Endodermal cell (in vitro differentiated cells): ENCODE data around the gene GPR142. TPM values are rescaled to one million over a fixed set of nuclear protein-coding genes. Genes with fewer than 3 reads are reported as not detected.
A peak's percentile ranks its signal among the peaks of the same experiment; 100 is the strongest.

Experiments
- DNase-seq: peaks from one replicate; pipeline ENCODE4 v3.0.0-alpha.2; 2017
- H3K27ac ChIP-seq: 2 replicates; pipeline ENCODE4 v1.5.1; 2013; ENCODE audit warnings: mild to moderate bottlenecking, low read depth, low read length, moderate library complexity
- H3K27me3 ChIP-seq: 2 replicates; pipeline ENCODE4 v1.6.1; 2013; ENCODE audit warnings: mild to moderate bottlenecking, low read length, moderate library complexity; ENCODE audit not compliant: insufficient read depth, control insufficient read depth, poor library complexity, severe bottlenecking
- H3K36me3 ChIP-seq: 2 replicates; pipeline ENCODE4 v1.7.0; 2013; ENCODE audit warnings: mild to moderate bottlenecking, low read length, moderate library complexity; ENCODE audit not compliant: control insufficient read depth, insufficient read depth
- H3K4me1 ChIP-seq: one replicate; pipeline ENCODE4 v1.7.0; 2013; ENCODE audit warnings: low read length; ENCODE audit not compliant: control insufficient read depth, insufficient read depth
- H3K4me3 ChIP-seq: 2 replicates; pipeline ENCODE4 v1.5.1; 2013; ENCODE audit warnings: mild to moderate bottlenecking, low read length, moderate library complexity
- H3K9ac ChIP-seq: 2 replicates; pipeline ENCODE4 v1.6.1; 2013; ENCODE audit warnings: mild to moderate bottlenecking, low read length, moderate library complexity; ENCODE audit not compliant: poor library complexity, severe bottlenecking; ENCODE audit errors: extremely low read depth
- H3K9me3 ChIP-seq: 2 replicates; pipeline ENCODE4 v1.6.1; 2013; ENCODE audit warnings: mild to moderate bottlenecking, low read length, moderate library complexity; ENCODE audit not compliant: control insufficient read depth
- H3K27ac Mint-ChIP-seq: 2 replicates; pipeline ENCODE4 v1.8.0; 2020; ENCODE audit warnings: mixed read lengths
- H3K27me3 Mint-ChIP-seq: 2 replicates; pipeline ENCODE4 v1.8.0; 2021; ENCODE audit warnings: mild to moderate bottlenecking, mixed read lengths; ENCODE audit not compliant: insufficient read depth
- H3K36me3 Mint-ChIP-seq: 2 replicates; pipeline ENCODE4 v1.8.0; 2020; ENCODE audit warnings: low read depth, mixed read lengths
- H3K4me1 Mint-ChIP-seq: 2 replicates; pipeline ENCODE4 v1.8.0; 2020; ENCODE audit warnings: mixed read lengths
- H3K4me3 Mint-ChIP-seq: 2 replicates; pipeline ENCODE4 v1.8.0; 2020; ENCODE audit warnings: mild to moderate bottlenecking, moderate library complexity, mixed read lengths
- H3K9me3 Mint-ChIP-seq: 2 replicates; pipeline ENCODE4 v1.8.0; 2020; ENCODE audit warnings: mild to moderate bottlenecking, mixed read lengths
- CTCF ChIP-seq: fragments of 200-600 bp; sonication (generic); conservative IDR thresholded peaks from 2 replicates; pipeline ENCODE4 v1.5.0; 2021; ENCODE audit warnings: antibody characterized with exemption, mild to moderate bottlenecking
- WGBS, 2 experiments: methylation state at CpG; one replicate each; pipeline versions ENCODE4 v1.1.5 to v1.1.7; 2013; ENCODE audit warnings: missing lambda C conversion rate in 2 of 2, mixed read lengths in 1 of 2; ENCODE audit not compliant: insufficient coverage in 1 of 2, insufficient read length in 1 of 2; 5-methylcytosine and 5-hydroxymethylcytosine counted together
- total RNA-seq, 2 donors: library from RNA; stranded (reverse); fragmentation: NEBNext Ultra II Directional in 1 of 2; extraction: Animal tissue kit (Norgen Biotek cat#: 25700) in 1 of 2; gene quantifications; 2 replicates in 1 of 2; 3 replicates in 1 of 2; pipeline ENCODE4 v1.2.1, GENCODE V29; 2021

The GPR142 gene
- total RNA-seq, 2 donors from 2014 or later = 0.29 to 0.92 TPM

- no peak overlapping the region for H3K27ac ChIP-seq
- H3K4me3 ChIP-seq = no peak overlapping the region
- H3K9me3 ChIP-seq = no peaks in the 10 kb centered on the region
- peak; percentile 99 for TF ChIP-seq CTCF
- Mint-ChIP-seq H3K27ac (no peak overlapping the region), H3K4me1 (peaks cover 2% of the 10 kb centered on the region), H3K4me3 (no peak overlapping the region), H3K27me3 (peaks cover 94% of the 10 kb centered on the region), H3K9me3 (no peaks in the 10 kb centered on the region), H3K36me3 (no peaks in the 10 kb centered on the region)
- DNase-seq = peak; percentile 98
- H3K4me1 ChIP-seq = no peaks in the 10 kb centered on the region
- H3K27me3 ChIP-seq = peaks cover 92% of the 10 kb centered on the region
- WGBS, 2 experiments = 6 to 24% methylated on average over 18 to 29 of the region's 29 CpGs
- no peak overlapping the region for H3K9ac ChIP-seq
- no peaks in the 10 kb centered on the region for H3K36me3 ChIP-seq
These were observed 13.2 kb upstream of the GPR142 start for GRCh38 chr17:74354123-74354522.

GRCh38 chr17:74354561-74354960 is 12.7 kb upstream of the GPR142 start:
- TF ChIP-seq CTCF = no peak
- Histone ChIP-seq H3K4me1 (no peaks in the 10 kb centered on the region), H3K27me3 (peaks cover 89% of the 10 kb centered on the region), H3K9me3 (no peaks in the 10 kb centered on the region), H3K9ac (no peak overlapping the region), H3K27ac (no peak overlapping the region), H3K4me3 (no peak overlapping the region), H3K36me3 (no peaks in the 10 kb centered on the region)
- Mint-ChIP-seq H3K4me3 (no peak overlapping the region), H3K27ac (no peak overlapping the region), H3K36me3 (no peaks in the 10 kb centered on the region), H3K4me1 (peaks cover 2% of the 10 kb centered on the region), H3K27me3 (peaks cover 92% of the 10 kb centered on the region), H3K9me3 (no peaks in the 10 kb centered on the region)
- DNase-seq = no peak
- 93 to 96% methylated on average over 4 to 10 of the region's 10 CpGs for WGBS, 2 experiments

GRCh38 chr17:74355065-74355464 is 12.2 kb upstream of the GPR142 start:
- Mint-ChIP-seq H3K27me3 (peaks cover 93% of the 10 kb centered on the region), H3K9me3 (no peaks in the 10 kb centered on the region), H3K27ac (no peak overlapping the region), H3K36me3 (no peaks in the 10 kb centered on the region), H3K4me1 (peaks cover 2% of the 10 kb centered on the region), H3K4me3 (no peak overlapping the region)
- H3K4me1 ChIP-seq = no peaks in the 10 kb centered on the region
- no peak for DNase-seq
- WGBS, 2 experiments = 80 to 81% methylated on average over 5 to 8 of the region's 8 CpGs
- H3K36me3 ChIP-seq = no peaks in the 10 kb centered on the region
- no peak for TF ChIP-seq CTCF
- peaks cover 88% of the 10 kb centered on the region for H3K27me3 ChIP-seq
- no peak overlapping the region for H3K27ac ChIP-seq
- no peak overlapping the region for H3K4me3 ChIP-seq
- no peak overlapping the region for H3K9ac ChIP-seq
- H3K9me3 ChIP-seq = no peaks in the 10 kb centered on the region
